Nephron (organoid): Measurements from ENCODE around the gene KCNMA1.

ENCODE experiments used
- H3K27ac Mint-ChIP-seq, 3 experiments: 2 replicates each; pipeline ENCODE4 v1.8.0; 2020; ENCODE audit warnings: mixed read lengths in 3 of 3, mild to moderate bottlenecking in 2 of 3, moderate library complexity in 1 of 3
- H3K27me3 Mint-ChIP-seq: 2 replicates; pipeline ENCODE4 v1.8.0; 2021; ENCODE audit warnings: low read depth, mild to moderate bottlenecking, moderate library complexity, mixed read lengths
- H3K36me3 Mint-ChIP-seq: 2 replicates; pipeline ENCODE4 v1.8.0; 2020; ENCODE audit warnings: low read depth, mixed read lengths
- H3K4me1 Mint-ChIP-seq: 2 replicates; pipeline ENCODE4 v1.8.0; 2020; ENCODE audit warnings: mixed read lengths
- H3K4me3 Mint-ChIP-seq, 3 experiments: 2 replicates each; pipeline ENCODE4 v1.8.0; 2020; ENCODE audit warnings: mild to moderate bottlenecking in 3 of 3, mixed read lengths in 3 of 3, moderate library complexity in 2 of 3
- H3K9me3 Mint-ChIP-seq: 2 replicates; pipeline ENCODE4 v1.8.0; 2020; ENCODE audit warnings: mixed read lengths
- TF ChIP-seq, protein P1 (sequence below), 3 experiments: fragments of 200-600 bp; sonication (generic); IDR thresholded peaks; one replicate each; pipeline ENCODE4 v1.5.0; 2021; ENCODE audit warnings: antibody characterized with exemption in 3 of 3; ENCODE audit not compliant: unreplicated experiment in 3 of 3

KCNMA1 gene

GRCh38 chr10:77290528-77291155 lies 347.0 kb downstream of the KCNMA1 start:
- TF ChIP-seq, protein P1, sequence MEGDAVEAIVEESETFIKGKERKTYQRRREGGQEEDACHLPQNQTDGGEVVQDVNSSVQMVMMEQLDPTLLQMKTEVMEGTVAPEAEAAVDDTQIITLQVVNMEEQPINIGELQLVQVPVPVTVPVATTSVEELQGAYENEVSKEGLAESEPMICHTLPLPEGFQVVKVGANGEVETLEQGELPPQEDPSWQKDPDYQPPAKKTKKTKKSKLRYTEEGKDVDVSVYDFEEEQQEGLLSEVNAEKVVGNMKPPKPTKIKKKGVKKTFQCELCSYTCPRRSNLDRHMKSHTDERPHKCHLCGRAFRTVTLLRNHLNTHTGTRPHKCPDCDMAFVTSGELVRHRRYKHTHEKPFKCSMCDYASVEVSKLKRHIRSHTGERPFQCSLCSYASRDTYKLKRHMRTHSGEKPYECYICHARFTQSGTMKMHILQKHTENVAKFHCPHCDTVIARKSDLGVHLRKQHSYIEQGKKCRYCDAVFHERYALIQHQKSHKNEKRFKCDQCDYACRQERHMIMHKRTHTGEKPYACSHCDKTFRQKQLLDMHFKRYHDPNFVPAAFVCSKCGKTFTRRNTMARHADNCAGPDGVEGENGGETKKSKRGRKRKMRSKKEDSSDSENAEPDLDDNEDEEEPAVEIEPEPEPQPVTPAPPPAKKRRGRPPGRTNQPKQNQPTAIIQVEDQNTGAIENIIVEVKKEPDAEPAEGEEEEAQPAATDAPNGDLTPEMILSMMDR (IDR thresholded peaks at IDR 0.05; ENCODE audit: unreplicated experiment in 3 of 3), result no peak
- H3K4me3 Mint-ChIP-seq, result no peak overlapping the region
- no peaks in the 10 kb centered on the region for H3K36me3 Mint-ChIP-seq
- peaks cover 59% of the 10 kb centered on the region for H3K4me1 Mint-ChIP-seq
- no peaks in the 10 kb centered on the region for H3K9me3 Mint-ChIP-seq
- peak overlapping the region in 1 of 3 experiments; percentile 14 for H3K27ac Mint-ChIP-seq
- peaks cover 33% of the 10 kb centered on the region for H3K27me3 Mint-ChIP-seq

DNA sequence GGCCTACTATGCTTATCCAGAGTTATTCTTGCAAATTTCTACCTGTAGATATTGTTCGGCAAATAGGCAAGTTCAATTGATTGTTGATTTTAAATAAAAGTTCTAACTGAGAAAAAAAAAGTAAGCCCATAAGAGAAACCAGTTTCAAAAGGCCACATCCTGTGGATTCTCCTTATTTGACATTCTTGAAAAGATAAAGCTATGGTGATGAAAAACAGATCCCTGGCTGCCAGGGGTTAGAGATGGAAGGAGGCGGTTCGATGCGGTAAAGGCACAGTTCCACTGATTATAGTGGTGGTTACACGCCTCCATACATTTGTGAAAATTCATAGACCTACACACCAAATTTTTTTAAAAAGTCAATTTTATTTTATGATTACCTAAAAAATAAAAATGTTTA lies 347.8 kb downstream of the KCNMA1 start:
- no peaks in the 10 kb centered on the region for H3K36me3 Mint-ChIP-seq
- no peak overlapping the region for H3K27ac Mint-ChIP-seq
- H3K9me3 Mint-ChIP-seq, result no peaks in the 10 kb centered on the region
- peaks cover 35% of the 10 kb centered on the region for H3K27me3 Mint-ChIP-seq
- TF ChIP-seq, protein P1 (IDR thresholded peaks at IDR 0.05; ENCODE audit: unreplicated experiment in 3 of 3), result no peak
- H3K4me1 Mint-ChIP-seq, result peaks cover 59% of the 10 kb centered on the region
- no peak overlapping the region for H3K4me3 Mint-ChIP-seq

GRCh38 chr10:77289027-77289501 lies 348.5 kb downstream of the KCNMA1 start:
- Mint-ChIP-seq H3K36me3 (no peaks in the 10 kb centered on the region), H3K27me3 (peaks cover 37% of the 10 kb centered on the region), H3K4me3 (no peak overlapping the region), H3K9me3 (no peaks in the 10 kb centered on the region), H3K4me1 (peaks cover 58% of the 10 kb centered on the region), H3K27ac (no peak overlapping the region)
- TF ChIP-seq, protein P1 (IDR thresholded peaks at IDR 0.05; ENCODE audit: unreplicated experiment in 3 of 3), result no peak

- H3K4me3 Mint-ChIP-seq, result no peak overlapping the region
- H3K9me3 Mint-ChIP-seq, result no peaks in the 10 kb centered on the region
- H3K36me3 Mint-ChIP-seq, result no peaks in the 10 kb centered on the region
- peaks cover 39% of the 10 kb centered on the region for H3K27me3 Mint-ChIP-seq
- H3K27ac Mint-ChIP-seq, result no peak overlapping the region
- TF ChIP-seq, protein P1 (IDR thresholded peaks at IDR 0.05; ENCODE audit: unreplicated experiment in 3 of 3), result no peak
- H3K4me1 Mint-ChIP-seq, result peaks cover 47% of the 10 kb centered on the region
Measured at GRCh38 chr10:77287647-77288120, 349.9 kb downstream of the KCNMA1 start.

DNA sequence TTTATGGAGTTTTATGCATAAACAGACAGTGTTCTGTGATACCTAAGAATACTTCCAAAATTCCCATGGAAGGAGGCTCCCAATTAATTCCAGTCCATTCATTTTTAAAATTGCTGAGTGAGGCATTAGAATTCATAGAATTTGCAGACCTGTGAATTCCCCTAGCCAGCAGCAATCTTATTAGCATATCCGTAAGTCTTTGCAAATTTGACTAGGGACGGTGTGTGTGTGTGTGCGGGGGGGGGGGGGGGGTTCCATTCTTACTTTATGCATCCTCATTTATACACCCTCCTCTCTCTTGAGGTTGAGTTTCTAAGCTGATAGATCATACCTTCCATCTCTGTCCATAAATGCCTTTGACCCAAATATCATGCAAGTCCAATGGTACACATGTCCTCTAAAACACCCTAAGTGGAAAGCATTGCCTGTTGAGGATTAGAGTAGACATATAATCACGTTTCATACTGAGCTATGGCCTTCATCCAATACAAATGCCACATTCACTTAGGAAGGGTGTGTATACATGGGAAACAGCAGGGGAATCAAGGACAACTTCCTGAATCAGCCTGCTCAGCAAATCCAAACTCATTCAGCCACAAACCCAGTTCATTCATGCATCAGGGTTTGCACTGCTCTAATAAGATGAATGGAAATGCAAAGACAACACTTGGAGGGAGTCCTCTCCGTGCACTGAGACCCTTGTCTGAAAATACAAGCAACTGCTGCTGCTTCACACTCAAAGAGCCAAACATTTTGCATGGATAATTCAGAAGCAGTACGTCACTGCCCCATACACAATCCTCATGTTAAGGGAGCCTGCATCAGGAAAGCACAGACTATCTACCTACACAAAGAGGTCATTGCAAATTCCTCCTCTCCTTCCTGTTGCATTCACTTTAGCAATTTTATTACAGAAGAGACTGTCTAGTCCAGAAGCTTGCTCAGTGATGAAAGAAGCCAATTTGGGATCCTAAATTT lies 350.8 kb downstream of the KCNMA1 start:
- Mint-ChIP-seq H3K36me3 (no peaks in the 10 kb centered on the region), H3K9me3 (peaks cover 2% of the 10 kb centered on the region), H3K4me1 (peaks cover 43% of the 10 kb centered on the region), H3K27me3 (peaks cover 40% of the 10 kb centered on the region), H3K27ac (no peak overlapping the region), H3K4me3 (no peak overlapping the region)
- TF ChIP-seq, protein P1 (IDR thresholded peaks at IDR 0.05; ENCODE audit: unreplicated experiment in 3 of 3), result no peak
